ENCODE measurements around the gene CARHSP1.
A peak's percentile ranks its signal among the peaks of the same experiment; 100 is the strongest.
"Not testable (repeated sequence)": the region's sequence is repeated elsewhere in the genome, so short reads cannot be mapped to it uniquely, and the experiment has no call there.

The CARHSP1 gene

DNA sequence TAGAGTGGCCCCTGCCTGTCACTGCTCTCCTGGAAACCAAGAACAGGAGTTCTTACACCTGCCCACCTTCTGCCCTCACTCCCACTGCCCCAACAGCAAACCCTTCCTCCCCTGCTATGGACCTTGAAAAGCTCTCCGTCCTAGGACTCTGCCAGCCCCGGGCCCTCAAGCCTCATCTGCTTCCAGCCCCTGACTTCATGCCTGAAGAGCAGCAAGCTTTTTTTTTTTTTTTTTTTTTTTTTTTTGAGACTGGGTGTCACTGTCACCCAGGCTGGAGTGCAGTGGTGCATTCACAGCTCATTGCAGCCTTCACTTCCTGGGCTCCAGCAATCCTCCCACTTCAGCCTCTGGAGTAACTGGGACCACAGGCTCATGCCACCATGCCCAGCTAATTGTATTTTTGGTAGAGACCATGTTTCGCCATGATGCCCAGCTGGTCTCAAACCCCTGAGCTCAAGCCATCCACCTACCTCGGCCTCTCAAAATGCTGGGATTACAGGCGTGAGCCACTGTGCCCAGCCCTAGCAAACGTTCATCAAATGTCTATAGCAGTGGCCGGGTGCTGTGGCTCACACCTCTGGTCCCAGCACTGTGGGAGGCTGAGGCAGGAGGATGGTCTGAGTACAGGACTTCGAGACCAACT, 16.9 kb downstream of the CARHSP1 start:
- no peaks in the 10 kb centered on the region for H3K27me3 ChIP-seq (ENCODE audit: insufficient read depth, low read length)
- H3K9ac ChIP-seq (ENCODE audit: low read depth, low read length), result no peak overlapping the region
- WGBS, result 96% methylated on average over 8 of the region's 8 CpGs
- no peaks in the 10 kb centered on the region for H3K9me3 ChIP-seq (ENCODE audit: insufficient read depth, low read depth, low read length)
- H3K4me3 ChIP-seq (ENCODE audit: low read length), result no peak overlapping the region
- peaks cover 6% of the 10 kb centered on the region; the same call in 1 of the 2 replicates for H3K4me1 ChIP-seq (ENCODE audit: insufficient read depth, low read length)
- H3K27ac ChIP-seq (ENCODE audit: low read depth, low read length), result no peak overlapping the region
- peaks cover 95% of the 10 kb centered on the region for H3K36me3 ChIP-seq (ENCODE audit: insufficient read depth, low read length)

DNA sequence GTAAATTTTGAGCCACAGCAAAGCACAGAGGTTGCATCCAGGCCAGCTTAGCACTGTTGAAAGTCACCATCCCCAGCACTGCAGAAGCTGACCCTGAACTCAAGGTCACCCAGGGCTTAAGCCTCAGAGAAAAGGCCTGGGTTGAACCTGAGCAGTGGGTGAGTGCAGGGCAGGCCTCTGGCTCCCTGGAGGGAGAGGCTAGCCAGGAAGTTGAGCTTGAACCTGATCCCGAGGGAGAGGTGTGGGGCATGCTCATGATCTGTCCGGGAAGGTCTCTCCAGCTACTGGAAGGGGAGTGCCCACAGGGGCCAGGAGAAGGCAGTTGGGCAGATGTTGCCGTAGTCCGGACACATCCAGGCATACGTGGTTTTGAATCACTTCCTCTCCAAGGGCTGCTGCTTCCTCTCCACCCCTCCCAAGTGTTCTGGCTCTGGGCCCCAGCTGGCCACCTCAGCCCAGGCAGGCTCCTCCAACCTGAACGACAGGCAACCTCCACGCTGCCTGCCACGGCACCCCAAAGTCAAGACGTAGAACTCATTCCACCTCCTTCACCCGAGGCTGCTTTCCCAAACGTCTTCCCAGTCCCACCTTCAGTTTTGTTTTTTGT, 18.4 kb downstream of the CARHSP1 start:
- Histone ChIP-seq H3K4me3 (ENCODE audit: low read length) (no peak overlapping the region), H3K9ac (ENCODE audit: low read depth, low read length) (no peak overlapping the region), H3K4me1 (ENCODE audit: insufficient read depth, low read length) (peaks cover 6% of the 10 kb centered on the region; the same call in 1 of the 2 replicates), H3K27me3 (ENCODE audit: insufficient read depth, low read length) (no peaks in the 10 kb centered on the region), H3K9me3 (ENCODE audit: insufficient read depth, low read depth, low read length) (no peaks in the 10 kb centered on the region), H3K27ac (ENCODE audit: low read depth, low read length) (peak overlapping the region; percentile 7; the same call in 1 of the 2 replicates), H3K36me3 (ENCODE audit: insufficient read depth, low read length) (peaks cover 80% of the 10 kb centered on the region)
- 94% methylated on average over 11 of the region's 11 CpGs for WGBS

DNA sequence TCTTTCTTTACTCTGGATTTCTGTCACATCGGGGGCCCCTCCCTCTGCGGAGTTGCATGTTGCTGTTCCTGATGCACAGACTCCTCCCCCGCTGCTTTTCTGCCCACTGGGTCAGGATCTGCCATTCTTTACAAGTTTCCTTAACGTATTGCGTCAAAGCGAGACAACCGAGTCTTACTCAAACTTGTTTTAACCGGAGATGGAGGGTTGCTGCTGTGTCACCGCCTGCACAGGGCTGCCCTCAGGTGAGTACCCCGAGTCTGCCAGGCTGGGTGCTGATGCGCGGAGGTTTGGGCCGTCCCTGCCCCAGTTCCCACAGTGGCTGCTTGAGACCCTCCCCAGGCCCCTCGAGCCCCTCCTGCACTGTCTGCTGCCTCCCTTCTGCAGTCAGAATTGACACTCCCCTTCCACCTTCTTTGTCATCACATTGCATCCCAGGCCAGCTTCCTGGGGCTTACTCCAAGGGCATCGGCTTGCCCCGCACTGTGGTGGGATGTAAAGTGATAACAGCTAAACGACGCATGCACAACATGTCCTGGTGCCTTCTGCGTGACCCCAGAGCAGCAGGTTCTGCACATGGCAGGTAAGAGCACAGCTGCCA, 19.3 kb downstream of the CARHSP1 start:
- no peak overlapping the region for H3K4me3 ChIP-seq (ENCODE audit: low read length)
- peaks cover 6% of the 10 kb centered on the region; the same call in 1 of the 2 replicates for H3K4me1 ChIP-seq (ENCODE audit: insufficient read depth, low read length)
- H3K27me3 ChIP-seq (ENCODE audit: insufficient read depth, low read length), result no peaks in the 10 kb centered on the region
- H3K9ac ChIP-seq (ENCODE audit: low read depth, low read length), result no peak overlapping the region
- H3K36me3 ChIP-seq (ENCODE audit: insufficient read depth, low read length), result peaks cover 71% of the 10 kb centered on the region
- 87% methylated on average over 19 of the region's 19 CpGs for WGBS
- H3K27ac ChIP-seq (ENCODE audit: low read depth, low read length), result peak overlapping the region; percentile 28; the same call in 1 of the 2 replicates
- no peaks in the 10 kb centered on the region for H3K9me3 ChIP-seq (ENCODE audit: insufficient read depth, low read depth, low read length)

DNA sequence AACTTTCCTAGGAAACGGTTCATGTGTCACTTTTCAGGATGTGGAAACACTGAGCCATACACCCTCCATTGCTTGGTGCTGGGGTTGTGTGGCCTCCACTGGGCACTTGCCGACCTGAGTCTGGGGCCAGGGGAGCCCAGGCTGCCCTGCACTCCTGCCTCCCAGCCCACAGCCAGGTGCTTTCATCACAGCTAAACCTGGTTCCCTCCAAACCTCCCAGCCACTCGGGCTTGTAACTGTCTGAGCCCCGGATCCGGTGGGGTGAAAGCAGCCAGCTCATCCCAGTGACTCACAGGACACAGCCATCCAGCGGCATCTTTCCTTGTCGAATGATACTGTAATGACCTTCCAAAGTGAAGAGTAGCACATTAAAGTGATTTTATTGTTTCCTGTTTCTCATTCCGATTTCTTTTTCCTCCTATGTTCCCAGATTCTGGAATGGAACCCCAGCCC, 19.8 kb downstream of the CARHSP1 start:
- Histone ChIP-seq H3K4me3 (ENCODE audit: low read length) (no peak overlapping the region), H3K36me3 (ENCODE audit: insufficient read depth, low read length) (peaks cover 66% of the 10 kb centered on the region), H3K9ac (ENCODE audit: low read depth, low read length) (no peak overlapping the region), H3K27ac (ENCODE audit: low read depth, low read length) (peak overlapping the region; percentile 28; the same call in 1 of the 2 replicates), H3K27me3 (ENCODE audit: insufficient read depth, low read length) (no peaks in the 10 kb centered on the region), H3K9me3 (ENCODE audit: insufficient read depth, low read depth, low read length) (no peaks in the 10 kb centered on the region), H3K4me1 (ENCODE audit: insufficient read depth, low read length) (peaks cover 6% of the 10 kb centered on the region; the same call in 1 of the 2 replicates)
- WGBS, result 92% methylated on average over 8 of the region's 8 CpGs

DNA sequence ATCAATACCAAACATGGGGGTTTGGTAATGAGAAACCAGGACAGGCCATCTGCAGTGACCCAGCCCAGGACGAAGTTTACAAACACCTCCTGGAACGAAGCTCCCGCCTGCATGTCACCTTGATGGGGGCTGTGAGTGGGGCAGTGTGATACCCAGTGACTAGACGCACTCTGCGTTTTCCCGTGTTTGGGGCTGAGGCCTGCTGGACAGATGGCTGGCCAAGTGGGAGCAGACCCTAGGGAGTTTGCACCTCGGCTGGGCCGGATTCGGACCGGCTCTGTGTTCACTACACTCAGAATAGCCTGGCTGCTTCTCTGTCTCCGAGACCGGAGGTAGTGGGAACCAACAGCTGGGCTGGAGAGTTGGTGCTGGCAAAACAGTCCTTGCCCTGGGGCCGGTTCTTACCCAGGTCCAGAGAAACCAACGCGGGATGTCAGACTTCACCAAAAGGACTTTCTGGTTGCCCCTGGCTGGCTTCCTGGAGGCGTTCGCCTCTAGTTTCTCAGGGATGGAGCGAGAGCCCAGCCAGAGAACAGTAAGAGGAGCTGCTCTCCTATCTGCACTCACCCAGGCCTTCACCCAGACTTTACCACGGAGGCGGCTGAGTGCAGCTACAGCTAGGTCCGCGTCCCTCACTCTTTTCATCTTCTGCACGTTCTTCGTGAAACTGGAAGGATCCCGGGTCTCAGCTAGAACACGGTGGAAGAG, 20.4 kb downstream of the CARHSP1 start:
- H3K4me3 ChIP-seq (ENCODE audit: low read length), result no peak overlapping the region
- peak overlapping the region; percentile 19; the same call in 1 of the 2 replicates for H3K27ac ChIP-seq (ENCODE audit: low read depth, low read length)
- WGBS, result 95% methylated on average over 26 of the region's 26 CpGs
- H3K36me3 ChIP-seq (ENCODE audit: insufficient read depth, low read length), result peaks cover 60% of the 10 kb centered on the region
- H3K9me3 ChIP-seq (ENCODE audit: insufficient read depth, low read depth, low read length), result no peaks in the 10 kb centered on the region
- H3K9ac ChIP-seq (ENCODE audit: low read depth, low read length), result no peak overlapping the region
- H3K4me1 ChIP-seq (ENCODE audit: insufficient read depth, low read length), result peaks cover 4% of the 10 kb centered on the region; the same call in 1 of the 2 replicates
- H3K27me3 ChIP-seq (ENCODE audit: insufficient read depth, low read length), result no peaks in the 10 kb centered on the region

DNA sequence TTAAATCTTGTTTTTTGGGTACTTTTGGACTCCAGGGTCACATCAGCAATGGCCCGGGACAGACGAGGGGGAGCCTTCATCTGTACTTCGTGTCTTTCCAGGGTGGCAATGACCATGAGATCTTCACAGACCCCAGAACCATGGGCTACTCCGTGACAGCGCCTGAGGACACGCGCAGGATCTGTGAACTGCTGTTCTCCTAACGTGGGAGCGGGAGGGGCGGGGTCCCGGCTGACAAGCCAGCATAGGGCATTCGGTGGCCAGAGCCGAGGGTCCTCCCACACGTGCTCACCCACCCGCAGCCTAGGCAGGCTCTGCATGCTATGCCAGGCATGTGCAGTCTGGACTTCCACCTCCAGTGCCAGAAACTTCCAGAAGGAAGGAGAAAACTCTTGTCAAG, 21.2 kb downstream of the CARHSP1 start:
- Histone ChIP-seq H3K36me3 (ENCODE audit: insufficient read depth, low read length) (peaks cover 52% of the 10 kb centered on the region), H3K27ac (ENCODE audit: low read depth, low read length) (no peak overlapping the region), H3K4me1 (ENCODE audit: insufficient read depth, low read length) (no peaks in the 10 kb centered on the region)

DNA sequence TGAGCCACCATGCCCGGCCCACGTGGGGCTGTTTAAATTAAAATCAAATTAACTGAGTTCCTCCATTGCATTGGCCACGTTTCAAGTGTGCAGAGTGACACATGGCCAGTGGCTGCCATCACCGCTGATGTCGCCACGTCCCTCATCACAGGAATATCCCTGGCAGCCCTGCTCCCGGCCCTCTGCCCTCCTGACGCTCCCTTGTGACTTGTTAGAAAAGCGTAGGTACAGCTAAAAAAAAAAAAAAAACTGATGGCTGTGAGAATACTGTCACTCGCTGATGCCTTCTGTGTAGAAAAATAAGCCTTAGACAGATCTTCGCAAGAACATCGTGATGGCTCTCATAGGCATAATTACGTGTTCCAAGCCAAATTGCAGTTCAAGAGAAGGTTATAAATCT, 21.7 kb downstream of the CARHSP1 start:
- WGBS, result 94% methylated on average over 13 of the region's 13 CpGs
- H3K27me3 ChIP-seq (ENCODE audit: insufficient read depth, low read length), result no peaks in the 10 kb centered on the region
- H3K4me3 ChIP-seq (ENCODE audit: low read length), result no peak overlapping the region
- no peaks in the 10 kb centered on the region for H3K4me1 ChIP-seq (ENCODE audit: insufficient read depth, low read length)
- no peaks in the 10 kb centered on the region for H3K9me3 ChIP-seq (ENCODE audit: insufficient read depth, low read depth, low read length)
- no peak overlapping the region for H3K27ac ChIP-seq (ENCODE audit: low read depth, low read length)
- H3K36me3 ChIP-seq (ENCODE audit: insufficient read depth, low read length), result peaks cover 48% of the 10 kb centered on the region
- no peak overlapping the region for H3K9ac ChIP-seq (ENCODE audit: low read depth, low read length)

More for the DNA sequence above, 21.2 kb downstream of the CARHSP1 start:
- 94% methylated on average over 15 of the region's 15 CpGs for WGBS
- no peak overlapping the region for H3K4me3 ChIP-seq (ENCODE audit: low read length)
- no peaks in the 10 kb centered on the region for H3K27me3 ChIP-seq (ENCODE audit: insufficient read depth, low read length)
- H3K9me3 ChIP-seq (ENCODE audit: insufficient read depth, low read depth, low read length), result no peaks in the 10 kb centered on the region
- no peak overlapping the region for H3K9ac ChIP-seq (ENCODE audit: low read depth, low read length)

DNA sequence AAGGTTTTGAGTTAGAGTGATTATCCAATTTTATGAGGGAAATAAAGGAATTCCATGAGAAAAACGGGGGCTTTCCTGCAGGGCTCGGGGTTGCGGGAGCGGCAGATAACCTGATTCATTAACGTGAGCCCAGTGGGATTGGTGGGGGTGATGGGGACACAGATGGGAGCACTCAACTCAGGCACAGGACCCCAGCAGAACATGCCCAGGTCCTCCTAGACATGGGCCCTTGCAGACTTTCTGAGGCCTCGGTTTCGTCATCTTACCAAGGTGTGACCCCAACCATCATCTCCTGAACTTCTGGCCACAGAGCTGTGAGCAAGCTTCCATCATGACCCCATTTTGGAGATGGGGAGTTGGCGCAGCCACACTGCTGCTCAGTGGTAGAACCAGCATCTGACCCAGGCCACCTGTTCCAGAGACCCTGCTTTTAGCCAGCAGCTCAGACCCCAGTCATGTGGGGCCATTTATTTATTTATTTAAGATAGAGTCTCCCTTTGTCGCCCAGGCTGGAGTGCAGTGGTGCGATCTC, 22.3 kb downstream of the CARHSP1 start:
- Histone ChIP-seq H3K27ac (ENCODE audit: low read depth, low read length) (no peak overlapping the region), H3K27me3 (ENCODE audit: insufficient read depth, low read length) (no peaks in the 10 kb centered on the region), H3K4me1 (ENCODE audit: insufficient read depth, low read length) (no peaks in the 10 kb centered on the region), H3K9ac (ENCODE audit: low read depth, low read length) (no peak overlapping the region), H3K9me3 (ENCODE audit: insufficient read depth, low read depth, low read length) (no peaks in the 10 kb centered on the region), H3K36me3 (ENCODE audit: insufficient read depth, low read length) (peaks cover 41% of the 10 kb centered on the region), H3K4me3 (ENCODE audit: low read length) (no peak overlapping the region)
- 86% methylated on average over 10 of the region's 10 CpGs for WGBS

DNA sequence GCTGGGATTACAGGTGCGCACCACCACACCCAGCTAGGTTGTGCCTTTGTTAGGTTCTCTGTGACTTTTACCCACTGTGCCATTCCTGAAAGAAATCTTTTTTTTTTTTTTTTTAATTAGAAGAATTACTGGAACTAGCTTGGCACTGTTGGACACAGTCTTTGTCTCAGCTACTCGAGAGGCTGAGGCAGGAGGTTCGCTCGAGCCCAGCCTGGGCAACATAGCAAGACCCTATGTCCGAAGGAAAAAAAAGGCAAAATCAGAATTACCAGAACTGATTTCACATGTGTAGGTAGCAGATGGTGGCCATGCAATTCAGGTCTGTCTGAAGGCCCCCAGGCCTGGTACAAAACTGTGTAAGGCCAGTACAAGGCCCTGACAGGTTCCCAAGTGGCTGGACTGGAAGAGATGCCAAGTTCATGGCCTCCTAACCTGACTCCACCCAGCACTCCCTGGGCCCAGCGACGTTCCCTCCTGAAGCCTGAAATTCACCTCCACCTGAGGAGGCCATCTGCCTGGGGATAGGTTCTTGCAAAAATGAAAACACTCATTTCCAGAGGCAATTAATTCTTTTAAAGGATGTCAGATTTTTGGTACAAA, 23.0 kb downstream of the CARHSP1 start:
- 93% methylated on average over 7 of the region's 7 CpGs for WGBS
- Histone ChIP-seq H3K27me3 (ENCODE audit: insufficient read depth, low read length) (no peaks in the 10 kb centered on the region), H3K27ac (ENCODE audit: low read depth, low read length) (no peak overlapping the region)

DNA sequence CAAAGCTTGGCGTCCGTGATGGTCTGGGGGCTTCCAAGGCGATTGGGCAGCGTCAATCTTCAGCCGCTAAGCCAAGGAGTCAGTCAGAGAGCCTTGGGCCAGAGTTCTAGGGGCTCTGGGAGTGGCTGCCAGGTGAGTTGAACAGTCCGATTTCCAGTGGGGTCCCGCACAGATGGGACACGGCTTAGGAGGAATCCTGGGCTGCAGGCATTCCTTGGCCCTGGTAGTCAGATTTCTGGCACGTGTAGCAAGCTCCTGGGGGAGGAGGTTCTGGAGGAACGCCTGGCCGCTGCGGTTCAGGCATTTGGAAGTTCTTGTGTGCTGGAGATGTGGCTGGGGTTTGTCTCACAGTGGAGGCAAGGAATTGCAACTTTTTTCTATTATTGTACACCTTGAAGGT, 25.5 kb downstream of the CARHSP1 start:
- H3K9me3 ChIP-seq (ENCODE audit: insufficient read depth, low read depth, low read length); H3K9ac ChIP-seq (ENCODE audit: low read depth, low read length); H3K4me1 ChIP-seq (ENCODE audit: insufficient read depth, low read length); H3K27me3 ChIP-seq (ENCODE audit: insufficient read depth, low read length); H3K27ac ChIP-seq (ENCODE audit: low read depth, low read length); H3K4me3 ChIP-seq (ENCODE audit: low read length): not testable (repeated sequence)
- 97% methylated on average over 5 of the region's 12 CpGs for WGBS
- peaks cover 13% of the 10 kb centered on the region for H3K36me3 ChIP-seq (ENCODE audit: insufficient read depth, low read length)

More for the DNA sequence above, 23.0 kb downstream of the CARHSP1 start:
- no peak overlapping the region for H3K4me3 ChIP-seq (ENCODE audit: low read length)
- H3K9ac ChIP-seq (ENCODE audit: low read depth, low read length), result no peak overlapping the region
- H3K4me1 ChIP-seq (ENCODE audit: insufficient read depth, low read length), result no peaks in the 10 kb centered on the region
- H3K9me3 ChIP-seq (ENCODE audit: insufficient read depth, low read depth, low read length), result no peaks in the 10 kb centered on the region
- H3K36me3 ChIP-seq (ENCODE audit: insufficient read depth, low read length), result peaks cover 38% of the 10 kb centered on the region
